GM19438 (cell line): Measurements from ENCODE around the gene KIF11.
"Not testable (repeated sequence)": the region's sequence is repeated elsewhere in the genome, so short reads cannot be mapped to it uniquely, and the experiment has no call there.

Experiments used
- ATAC-seq: cut with Tn5 transposase; IDR thresholded peaks from one replicate; pipeline ENCODE4 v1.9.1; 2021; ENCODE audit warnings: low read depth; ENCODE audit not compliant: unreplicated experiment

The KIF11 gene

GRCh38 chr10:92590623-92591549 lies 2.0 kb upstream of the KIF11 start:
- ATAC-seq = peak; percentile 9

- peak; percentile 69 for ATAC-seq
These were observed 1.3 kb upstream of the KIF11 start for GRCh38 chr10:92591550-92592022.

- no peak for ATAC-seq
These were observed 974 bp downstream of the KIF11 start for GRCh38 chr10:92593619-92594588.

- ATAC-seq = no peak
These were observed 2.6 kb downstream of the KIF11 start for GRCh38 chr10:92595505-92595904.

- no peak for ATAC-seq
These were observed 5.4 kb downstream of the KIF11 start for GRCh38 chr10:92598321-92598720.

- no peak for ATAC-seq
These were observed 11.9 kb downstream of the KIF11 start for GRCh38 chr10:92604841-92605240.

- no peak for ATAC-seq
These were observed 22.6 kb downstream of the KIF11 start for GRCh38 chr10:92615515-92615914.

GRCh38 chr10:92619368-92619767 lies 26.4 kb downstream of the KIF11 start:
- ATAC-seq = no peak

GRCh38 chr10:92627845-92628480 lies 35.0 kb downstream of the KIF11 start:
- ATAC-seq = no peak

- ATAC-seq = no peak
These were observed 37.0 kb downstream of the KIF11 start for GRCh38 chr10:92629945-92630344.

- ATAC-seq = no peak
These were observed 45.1 kb downstream of the KIF11 start for GRCh38 chr10:92638037-92638436.

GRCh38 chr10:92640107-92640506 lies 47.2 kb downstream of the KIF11 start:
- no peak for ATAC-seq

GRCh38 chr10:92641492-92641891 lies 48.6 kb downstream of the KIF11 start:
- no peak for ATAC-seq

GRCh38 chr10:92644921-92645320 lies 52.0 kb downstream of the KIF11 start:
- ATAC-seq = no peak

- not testable (repeated sequence) for ATAC-seq
These were observed 57.9 kb downstream of the KIF11 start for GRCh38 chr10:92650864-92651263.

- ATAC-seq = no peak
These were observed 62.5 kb downstream of the KIF11 start for GRCh38 chr10:92655426-92655825.

GRCh38 chr10:92656266-92656961 lies 63.5 kb downstream of the KIF11 start:
- no peak for ATAC-seq

GRCh38 chr10:92657024-92657423 lies 64.1 kb downstream of the KIF11 start:
- ATAC-seq = no peak

- ATAC-seq = no peak
These were observed 69.9 kb downstream of the KIF11 start for GRCh38 chr10:92662848-92663247.

- no peak for ATAC-seq
These were observed 71.4 kb downstream of the KIF11 start for GRCh38 chr10:92664322-92664721.
